Activated T-cell treated with anti-CD3 and anti-CD28 coated beads, Interleukin-2, amount 50 U/mL, for 4 hours (primary cell): ENCODE data around the gene LRRIQ1. TPM values are rescaled to one million over a fixed set of nuclear protein-coding genes. Genes with fewer than 3 reads are reported as not detected.

Experiments used
- ATAC-seq, 2 donors: fragments of 200-7000 bp; cut with Tn5 transposase; one replicate each; pipeline ENCODE4 v1.10.0; 2021
- DNase-seq: peaks from one replicate; pipeline ENCODE4 v3.0.0-alpha.2; 2020
- H3K27me3 Mint-ChIP-seq: one replicate; pipeline ENCODE4 v1.8.0; 2021; ENCODE audit warnings: low read depth, mixed read lengths
- H3K36me3 Mint-ChIP-seq: one replicate; pipeline ENCODE4 v1.8.0; 2022; ENCODE audit warnings: mixed read lengths; ENCODE audit not compliant: insufficient read depth
- H3K4me1 Mint-ChIP-seq: one replicate; pipeline ENCODE4 v1.8.0; 2021; ENCODE audit warnings: low read depth, mixed read lengths
- H3K4me3 Mint-ChIP-seq: one replicate; pipeline ENCODE4 v1.8.0; 2021; ENCODE audit warnings: mild to moderate bottlenecking, moderate library complexity, mixed read lengths
- H3K9me3 Mint-ChIP-seq: one replicate; pipeline ENCODE4 v1.8.0; 2021; ENCODE audit warnings: mixed read lengths
- total RNA-seq, 3 donors: library from RNA; stranded (reverse); gene quantifications; one replicate each; pipeline ENCODE4 v1.2.1, GENCODE V29; 2021

The LRRIQ1 gene
- total RNA-seq, 3 donors from 2014 or later = not detected

- no peaks in the 10 kb centered on the region for H3K36me3 Mint-ChIP-seq
- DNase-seq = no peak
- peaks cover 50% of the 10 kb centered on the region for H3K27me3 Mint-ChIP-seq
- ATAC-seq = no peak
- H3K9me3 Mint-ChIP-seq = no peaks in the 10 kb centered on the region
- no peak overlapping the region for H3K4me3 Mint-ChIP-seq
- H3K4me1 Mint-ChIP-seq = peaks cover 2% of the 10 kb centered on the region
These were observed 239.2 kb downstream of the LRRIQ1 start for GRCh38 chr12:85275374-85275773.

GRCh38 chr12:85277191-85277590 lies 241.0 kb downstream of the LRRIQ1 start:
- peaks cover 8% of the 10 kb centered on the region for H3K4me1 Mint-ChIP-seq
- H3K4me3 Mint-ChIP-seq = no peak overlapping the region
- no peaks in the 10 kb centered on the region for H3K36me3 Mint-ChIP-seq
- no peaks in the 10 kb centered on the region for H3K9me3 Mint-ChIP-seq
- ATAC-seq (no peak), DNase-seq (no peak)
- H3K27me3 Mint-ChIP-seq = peaks cover 60% of the 10 kb centered on the region

- Mint-ChIP-seq H3K4me3 (no peak overlapping the region), H3K36me3 (no peaks in the 10 kb centered on the region), H3K9me3 (no peaks in the 10 kb centered on the region), H3K27me3 (peaks cover 55% of the 10 kb centered on the region), H3K4me1 (peaks cover 8% of the 10 kb centered on the region)
- DNase-seq = no peak
- ATAC-seq = no peak
These were observed 241.9 kb downstream of the LRRIQ1 start for GRCh38 chr12:85277900-85278597.

- Mint-ChIP-seq H3K36me3 (no peaks in the 10 kb centered on the region), H3K9me3 (no peaks in the 10 kb centered on the region), H3K27me3 (peaks cover 56% of the 10 kb centered on the region), H3K4me3 (no peak overlapping the region), H3K4me1 (peaks cover 8% of the 10 kb centered on the region)
- DNase-seq = no peak
- no peak for ATAC-seq
These were observed 242.7 kb downstream of the LRRIQ1 start for GRCh38 chr12:85278598-85279448.

- no peak for DNase-seq
- Mint-ChIP-seq H3K9me3 (no peaks in the 10 kb centered on the region), H3K4me1 (peaks cover 8% of the 10 kb centered on the region), H3K27me3 (peaks cover 50% of the 10 kb centered on the region), H3K4me3 (no peak overlapping the region), H3K36me3 (no peaks in the 10 kb centered on the region)
- ATAC-seq = no peak
These were observed 243.5 kb downstream of the LRRIQ1 start for GRCh38 chr12:85279449-85280164.

GRCh38 chr12:85280165-85280983 lies 244.2 kb downstream of the LRRIQ1 start, which contains the start of gene ALX1:
Gene ALX1, plus strand, starts transcription at chr12:85280220. Its CDS starts 42 bp downstream, at chr12:85280262.
- DNase-seq (no peak), ATAC-seq (no peak)
- Mint-ChIP-seq H3K36me3 (no peaks in the 10 kb centered on the region), H3K4me1 (peaks cover 8% of the 10 kb centered on the region), H3K4me3 (peak within 1 kb of the TSS; percentile 35), H3K27me3 (peaks cover 50% of the 10 kb centered on the region), H3K9me3 (no peaks in the 10 kb centered on the region)

- no peak for ATAC-seq
- Mint-ChIP-seq H3K36me3 (no peaks in the 10 kb centered on the region), H3K27me3 (peaks cover 47% of the 10 kb centered on the region), H3K4me3 (no peak overlapping the region), H3K4me1 (peaks cover 8% of the 10 kb centered on the region), H3K9me3 (no peaks in the 10 kb centered on the region)
- no peak for DNase-seq
These were observed 245.0 kb downstream of the LRRIQ1 start for GRCh38 chr12:85280984-85281630.

- Mint-ChIP-seq H3K4me1 (peaks cover 8% of the 10 kb centered on the region), H3K27me3 (peaks cover 42% of the 10 kb centered on the region), H3K4me3 (no peak overlapping the region), H3K36me3 (no peaks in the 10 kb centered on the region), H3K9me3 (no peaks in the 10 kb centered on the region)
- no peak for ATAC-seq
- no peak for DNase-seq
These were observed 245.6 kb downstream of the LRRIQ1 start for GRCh38 chr12:85281636-85282312.

- peaks cover 8% of the 10 kb centered on the region for H3K4me1 Mint-ChIP-seq
- no peak for ATAC-seq
- no peaks in the 10 kb centered on the region for H3K9me3 Mint-ChIP-seq
- peaks cover 31% of the 10 kb centered on the region for H3K27me3 Mint-ChIP-seq
- no peak overlapping the region for H3K4me3 Mint-ChIP-seq
- DNase-seq = no peak
- H3K36me3 Mint-ChIP-seq = no peaks in the 10 kb centered on the region
These were observed 247.4 kb downstream of the LRRIQ1 start for GRCh38 chr12:85283560-85283959.

Other genes with a start within 250 kb of the LRRIQ1 start
- under 1 TPM in 1 of 3 donors, not detected in 2; 0.11 TPM for gene SLC6A15, start 123.6 kb upstream of the LRRIQ1 start, total RNA-seq
- not detected for gene TSPAN19, start 74 bp upstream of the LRRIQ1 start, total RNA-seq
- not detected for gene ALX1, start 243.9 kb downstream of the LRRIQ1 start, total RNA-seq